HG02852 (cell line): ENCODE data around the gene DPF1.
"Not testable (repeated sequence)": the region's sequence is repeated elsewhere in the genome, so short reads cannot be mapped to it uniquely, and the experiment has no call there.

Experiments used
- ATAC-seq: cut with Tn5 transposase; IDR thresholded peaks from one replicate; pipeline ENCODE4 v1.9.1; 2021; ENCODE audit warnings: mild to moderate bottlenecking, moderate library complexity; ENCODE audit not compliant: unreplicated experiment

The DPF1 gene

DNA sequence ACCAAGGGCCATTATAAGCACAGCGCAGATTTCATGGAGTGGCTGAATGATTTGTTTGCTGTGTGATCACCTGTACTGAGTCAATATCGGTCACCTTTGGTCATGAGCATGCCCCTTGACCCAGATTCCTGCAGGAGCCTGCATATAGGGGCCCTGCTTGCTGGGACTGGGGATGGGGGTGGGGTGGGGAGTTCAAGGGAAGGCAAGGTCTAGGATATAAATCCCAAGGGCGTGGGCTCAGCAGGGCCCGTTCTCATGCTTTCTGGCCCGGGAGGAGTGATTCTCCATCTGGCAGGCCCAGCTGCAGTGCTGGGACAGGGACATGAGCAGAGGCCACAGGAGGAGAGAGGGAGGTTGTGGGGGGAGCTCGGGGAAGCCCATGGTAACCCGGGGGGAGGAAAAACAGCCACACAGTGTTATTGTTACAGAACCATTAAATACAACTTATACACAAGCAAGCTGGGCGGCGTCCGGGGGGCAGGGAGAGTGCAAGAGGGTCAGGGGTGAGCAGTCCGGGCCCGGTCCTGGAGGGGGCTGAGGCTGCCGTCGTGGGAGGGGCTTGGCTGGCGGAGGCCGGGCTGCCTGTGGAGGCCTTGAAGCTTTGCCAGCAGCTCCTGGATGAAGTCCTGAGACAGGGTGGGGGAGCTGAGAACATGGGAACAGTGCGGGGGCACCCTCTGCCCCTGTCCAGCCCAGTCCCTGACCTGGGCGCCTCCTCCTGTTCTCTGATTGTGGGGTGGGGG lies 27.0 kb upstream of the DPF1 start:
- ATAC-seq: no peak

DNA sequence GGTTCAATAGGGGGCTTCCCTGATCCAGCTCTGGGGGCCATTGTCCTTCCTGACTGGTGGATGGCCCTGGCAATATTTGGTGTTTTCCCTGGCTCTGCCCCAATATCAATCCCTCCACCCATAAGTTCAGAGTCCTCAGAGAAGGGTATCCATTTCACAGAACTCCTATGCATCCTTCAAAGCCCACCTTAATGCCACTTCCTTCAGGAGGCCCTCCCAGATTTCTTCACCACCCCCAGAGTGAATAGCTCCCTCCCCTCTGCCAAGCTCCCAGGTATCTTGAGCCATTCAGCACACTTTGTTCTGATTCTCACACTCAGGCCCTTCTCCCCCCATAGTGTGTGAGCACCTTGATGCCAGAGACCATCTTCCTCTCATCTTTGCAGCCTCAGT lies 26.4 kb upstream of the DPF1 start:
- ATAC-seq: no peak

DNA sequence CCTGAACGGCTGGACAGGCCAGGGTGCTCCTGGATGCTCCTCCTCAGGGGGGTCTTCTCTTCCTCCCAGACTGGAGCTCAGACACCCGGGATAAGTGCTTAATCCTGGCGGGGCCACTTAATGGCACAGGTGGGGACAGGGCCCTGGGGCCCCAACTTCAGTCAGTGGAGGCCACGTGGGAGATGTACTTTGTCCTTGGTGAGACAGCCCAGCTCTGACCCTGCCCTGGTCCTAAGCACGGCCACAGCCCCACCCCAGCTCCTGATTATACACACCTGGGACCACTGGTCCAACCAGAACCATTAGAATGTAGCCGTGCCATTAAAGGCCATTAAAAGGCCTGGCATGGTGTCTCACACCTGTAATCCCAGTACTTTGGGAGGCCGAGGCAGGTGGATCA lies 24.4 kb upstream of the DPF1 start:
- ATAC-seq: no peak

DNA sequence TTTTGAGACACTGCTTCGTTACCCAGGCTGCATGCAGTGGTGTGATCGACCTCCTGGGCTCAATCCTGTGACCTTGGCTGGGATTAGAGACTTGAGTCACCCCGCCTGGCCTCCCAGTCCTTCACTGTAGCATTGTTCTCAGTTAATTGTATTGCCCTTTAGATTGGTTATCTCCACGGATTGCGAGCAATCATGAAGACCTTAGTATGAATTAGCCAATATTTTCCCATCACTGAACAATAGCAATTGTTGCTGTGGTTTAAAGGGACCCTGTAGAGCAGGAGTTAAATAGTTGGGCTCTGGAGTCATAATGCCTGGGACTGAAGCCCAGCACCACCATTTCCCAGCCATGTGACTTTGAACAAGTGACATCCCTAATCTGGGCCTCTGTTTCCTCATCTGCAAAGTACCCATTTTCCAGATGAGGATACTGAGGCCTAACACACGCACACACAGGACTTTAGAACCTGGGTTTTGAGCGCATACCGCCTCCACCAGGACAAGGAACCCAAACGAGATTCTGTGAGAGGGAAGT lies 23.8 kb upstream of the DPF1 start:
- no peak for ATAC-seq

DNA sequence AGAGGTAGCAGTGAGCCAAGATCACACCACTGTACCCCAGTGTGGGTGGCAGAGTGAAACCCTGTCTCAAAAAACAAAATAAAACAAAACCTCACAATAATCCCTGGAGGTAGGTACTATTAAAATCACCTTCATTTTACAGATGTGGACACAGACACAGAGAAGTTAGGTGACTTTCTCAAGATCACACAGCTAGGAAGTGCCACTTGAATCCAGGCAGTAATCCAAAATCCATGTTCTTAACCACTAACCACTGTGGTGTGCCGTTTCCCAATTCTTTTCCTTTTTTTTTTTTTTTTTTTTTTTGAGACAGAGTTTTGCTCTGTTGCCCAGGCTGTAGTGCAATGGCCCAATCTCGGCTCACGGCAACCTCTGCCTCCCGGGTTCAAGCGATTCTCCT lies 23.1 kb upstream of the DPF1 start:
- ATAC-seq: no peak

DNA sequence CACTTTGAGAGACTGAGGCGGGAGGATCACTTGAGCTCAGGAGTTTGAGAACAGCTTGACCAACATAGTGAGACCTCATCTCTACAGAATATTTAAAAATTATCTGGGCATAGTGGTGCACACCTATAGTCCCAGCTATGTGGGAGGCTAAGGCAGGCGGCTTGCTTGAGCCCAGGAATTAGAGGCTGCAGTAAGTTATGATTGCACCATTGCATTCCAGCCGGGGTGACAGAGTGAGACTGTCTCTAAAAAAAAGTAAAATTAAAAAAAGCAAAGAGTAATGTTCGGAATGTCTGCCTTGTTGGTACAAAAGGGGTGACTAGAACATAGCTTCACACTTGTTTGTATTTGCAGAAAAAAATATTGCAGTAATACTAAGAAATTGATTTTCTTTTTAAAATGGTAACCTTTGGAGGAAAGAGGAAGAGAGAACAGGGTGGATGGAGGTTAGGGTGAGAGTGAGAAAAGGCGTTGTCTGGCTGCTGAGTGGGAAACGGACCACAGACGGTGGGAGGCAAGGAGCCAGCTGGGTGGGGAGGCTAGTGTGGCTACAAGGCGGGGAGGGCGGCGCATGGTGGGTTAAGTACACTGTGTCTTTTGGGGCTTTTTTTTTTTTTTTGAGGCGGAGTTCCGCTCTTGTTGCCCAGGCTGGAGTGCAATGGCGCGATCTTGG lies 21.9 kb upstream of the DPF1 start:
- no peak for ATAC-seq

DNA sequence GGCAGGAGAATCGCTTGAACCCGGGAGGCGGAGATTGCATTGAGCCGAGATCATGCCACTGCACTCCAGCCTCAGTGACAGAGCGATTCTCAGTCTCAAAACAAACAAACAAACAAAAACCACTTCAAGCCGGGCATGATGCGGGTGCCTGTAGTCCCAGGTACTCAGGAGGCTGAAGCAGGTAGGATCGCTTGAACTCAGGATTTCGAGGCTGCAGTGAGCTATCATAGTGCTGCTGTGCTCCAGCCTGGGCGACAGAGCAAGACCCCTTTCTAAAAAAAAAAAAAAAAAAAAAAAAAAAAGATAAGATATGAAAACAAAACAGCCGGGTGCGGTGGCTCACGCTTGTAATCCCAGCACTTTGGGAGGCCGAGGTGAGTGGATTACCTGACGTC lies 19.3 kb upstream of the DPF1 start:
- ATAC-seq: no peak

DNA sequence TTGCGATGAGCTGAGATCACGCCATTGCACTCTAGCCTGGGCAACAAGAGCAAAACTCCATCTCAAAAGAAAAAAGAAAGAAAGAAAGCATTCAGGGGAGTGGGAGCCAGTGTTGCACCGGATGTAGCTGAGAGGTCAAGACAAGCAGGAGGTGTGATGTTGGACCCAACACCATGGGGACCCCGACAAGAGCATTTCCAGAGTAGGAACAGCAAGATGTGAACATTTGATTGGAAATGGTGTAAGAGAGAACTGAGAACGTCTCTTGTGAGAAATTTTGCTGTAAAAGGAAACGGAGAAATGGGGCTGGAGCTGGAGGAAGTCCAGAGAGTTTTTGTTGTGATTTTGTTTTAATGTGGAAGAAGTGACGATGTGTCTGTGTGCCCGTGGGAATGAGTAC lies 15.8 kb upstream of the DPF1 start:
- ATAC-seq: no peak

DNA sequence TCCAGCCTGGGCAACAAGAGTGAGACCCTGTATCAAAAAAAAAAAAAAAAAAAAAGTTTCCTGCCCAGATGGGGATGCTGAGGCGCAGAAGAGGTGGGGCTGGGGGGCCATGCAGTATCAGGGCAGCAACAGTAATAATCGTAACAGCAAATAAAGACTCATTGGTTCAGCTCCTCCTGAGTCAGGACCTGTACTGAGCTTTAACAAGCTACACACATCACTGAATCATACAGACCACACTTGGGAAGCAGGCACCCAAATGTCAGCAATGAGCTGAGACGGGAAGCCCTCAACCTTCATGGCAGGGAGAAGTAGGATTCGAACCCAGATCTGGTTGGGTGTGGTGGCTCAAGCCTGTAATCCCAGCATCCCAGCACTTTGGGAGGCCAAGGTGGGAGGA lies 10.6 kb upstream of the DPF1 start:
- no peak for ATAC-seq

DNA sequence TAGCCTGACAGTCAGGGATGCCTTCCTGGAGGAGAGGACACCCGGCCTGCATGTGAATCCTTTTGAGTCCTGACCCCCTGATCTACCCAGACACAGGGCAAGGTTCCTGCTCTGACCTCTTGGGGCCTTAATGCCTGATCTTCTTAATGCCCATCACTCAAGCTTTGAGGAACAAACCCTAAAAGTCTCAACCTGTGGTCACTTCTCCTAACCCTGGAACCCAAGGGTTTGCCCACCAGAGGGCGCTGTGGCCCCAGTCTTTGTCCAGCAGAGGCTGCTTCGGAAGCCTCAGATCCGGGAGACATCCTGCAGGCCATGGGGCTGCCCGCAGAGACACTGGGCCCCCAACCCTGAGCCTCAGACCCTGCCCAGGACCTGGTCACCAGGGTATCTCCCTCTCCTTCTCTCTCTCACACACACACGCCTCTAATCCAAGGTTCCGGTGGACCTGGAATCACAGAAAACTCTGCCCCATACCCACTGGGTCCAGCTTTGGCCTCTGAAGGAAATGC lies 9.8 kb upstream of the DPF1 start:
- ATAC-seq: no peak

DNA sequence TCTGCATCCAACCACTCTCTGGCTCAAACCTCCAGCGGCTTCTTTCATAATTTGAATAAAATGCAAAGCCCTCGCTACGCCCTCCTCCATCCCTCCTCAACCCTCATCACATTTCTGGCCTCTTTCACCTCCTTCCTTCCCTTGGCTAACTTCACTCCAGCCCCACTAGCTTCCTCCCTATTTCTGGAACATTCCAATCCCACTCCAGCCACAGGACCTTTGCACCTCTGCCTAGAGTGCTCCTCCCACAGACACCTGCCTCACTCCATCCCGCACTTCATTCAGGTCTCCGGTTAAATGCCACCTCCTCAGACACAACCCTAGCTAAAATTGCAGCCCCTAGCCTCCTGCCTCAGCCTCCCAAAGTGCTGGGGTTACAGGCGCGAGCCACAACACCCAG lies 7.9 kb upstream of the DPF1 start:
- ATAC-seq: no peak

DNA sequence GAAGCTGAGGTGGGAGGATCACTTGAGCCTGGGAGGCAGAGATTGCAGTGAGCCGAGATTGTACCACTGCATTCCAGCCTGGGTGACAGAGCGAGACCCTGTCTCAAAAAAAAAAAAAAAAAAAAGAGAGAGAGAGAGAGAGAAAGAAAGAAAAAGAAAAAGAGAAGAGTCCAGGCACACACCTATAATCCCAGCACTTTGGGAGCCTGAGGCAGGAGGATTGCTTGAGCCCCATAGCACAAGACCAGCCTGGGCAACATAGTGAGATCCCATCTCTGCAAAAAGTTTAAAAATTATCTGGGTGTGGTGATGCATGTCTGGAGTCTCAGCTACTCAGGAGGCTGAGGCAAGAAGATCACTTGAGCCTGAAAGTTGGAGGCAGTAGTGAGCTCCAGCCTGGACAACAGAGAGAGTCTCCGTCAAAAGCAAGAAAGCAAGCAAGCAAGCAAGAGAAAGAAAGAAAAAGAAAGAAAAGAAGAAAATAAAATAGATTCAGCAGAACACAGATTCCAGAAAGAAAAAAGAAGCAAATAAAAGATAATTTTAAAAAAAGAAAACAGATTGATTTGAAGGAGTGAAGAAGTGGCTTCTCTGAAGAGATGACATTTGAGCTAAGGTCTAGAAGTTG lies 6.6 kb upstream of the DPF1 start:
- ATAC-seq: not testable (repeated sequence)

DNA sequence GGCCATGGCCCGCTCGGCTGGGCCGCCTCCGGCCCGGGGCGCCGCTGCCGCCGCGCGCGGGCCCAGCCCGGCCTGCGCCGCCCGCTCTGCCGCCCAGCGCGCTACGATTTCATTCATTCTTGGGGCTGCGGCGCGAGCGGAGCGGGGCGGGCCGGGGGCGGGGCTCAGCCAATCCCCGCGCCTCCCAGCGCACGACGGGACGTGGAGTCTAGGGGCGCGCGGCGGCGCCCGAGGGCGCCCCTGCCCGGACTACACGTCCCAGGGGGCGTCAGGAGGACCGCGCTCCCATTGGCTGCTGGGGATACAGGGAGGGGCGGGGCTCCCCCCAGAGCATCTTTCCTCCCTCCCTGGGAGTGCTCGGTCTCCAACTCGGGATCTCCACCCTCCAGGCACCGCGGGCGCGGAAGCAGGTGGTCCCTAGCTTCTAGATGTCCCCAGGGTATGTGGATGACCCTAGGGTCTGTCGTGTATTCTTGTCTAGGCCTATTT lies 5.6 kb upstream of the DPF1 start:
- ATAC-seq: peak; percentile 68

DNA sequence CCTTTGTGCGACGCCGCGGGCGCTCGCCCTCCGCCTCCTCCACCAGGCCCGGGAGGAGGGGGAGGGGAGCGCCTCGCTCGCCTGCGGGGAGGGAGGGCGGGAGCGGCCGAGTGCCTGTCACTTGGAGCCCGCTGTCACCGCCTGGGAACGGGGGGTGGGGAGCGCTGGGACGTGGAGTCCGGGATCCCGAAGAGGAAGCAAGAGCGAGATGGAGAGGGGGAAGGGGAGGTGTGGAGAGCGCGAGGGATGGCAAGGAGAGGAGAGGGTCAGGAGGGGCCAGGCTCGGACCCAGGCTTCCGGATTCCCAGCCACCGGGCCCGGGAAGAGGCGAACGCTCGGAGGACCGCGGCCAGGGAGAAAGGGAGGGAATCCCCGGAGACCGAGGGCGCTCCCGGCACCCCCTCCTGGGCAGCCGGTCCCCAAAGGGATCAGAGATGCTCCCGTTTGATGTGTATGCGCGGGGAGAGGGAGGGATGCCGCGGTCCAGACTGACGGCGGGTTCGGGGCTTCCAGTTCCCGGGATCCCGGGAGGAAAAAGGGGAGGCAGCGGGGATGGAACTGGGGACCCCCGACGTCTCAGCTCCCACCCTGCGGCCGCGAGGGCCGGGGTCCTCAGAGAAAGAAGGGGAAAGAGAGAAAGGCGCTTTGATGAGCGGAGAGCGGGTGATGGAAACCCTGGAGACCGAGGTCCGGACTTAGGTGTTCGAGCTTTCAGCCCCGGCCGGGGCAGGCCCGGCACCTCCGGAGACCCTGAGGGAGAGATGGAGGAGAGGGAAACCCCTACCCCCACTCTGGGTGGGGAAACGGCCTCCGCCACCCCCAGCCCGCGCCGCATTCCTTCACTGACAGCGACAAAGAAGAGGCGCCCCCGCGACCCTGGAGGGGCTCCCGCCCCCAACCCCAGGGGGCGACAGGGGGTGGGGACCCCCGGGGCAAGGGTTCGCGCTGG lies 4.7 kb upstream of the DPF1 start:
- ATAC-seq: no peak

DNA sequence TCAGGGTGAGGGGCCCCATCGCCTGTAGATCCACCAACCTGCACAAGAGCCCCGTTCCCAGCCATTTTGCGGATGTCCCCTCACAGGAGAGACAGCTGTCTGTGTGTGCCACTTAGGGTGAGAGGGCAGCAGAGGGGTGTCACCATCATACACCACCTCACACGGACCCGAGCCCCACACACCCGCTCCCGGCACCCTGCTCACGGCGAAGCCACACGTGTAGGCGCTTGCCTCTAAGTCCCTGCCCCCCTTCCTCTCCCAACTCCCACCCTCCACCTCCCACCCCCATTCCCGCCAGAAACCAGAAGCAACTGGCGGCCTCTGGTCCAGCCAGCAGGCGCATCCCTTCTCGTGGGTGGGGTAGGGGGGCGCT lies 4.0 kb upstream of the DPF1 start:
- ATAC-seq: no peak

DNA sequence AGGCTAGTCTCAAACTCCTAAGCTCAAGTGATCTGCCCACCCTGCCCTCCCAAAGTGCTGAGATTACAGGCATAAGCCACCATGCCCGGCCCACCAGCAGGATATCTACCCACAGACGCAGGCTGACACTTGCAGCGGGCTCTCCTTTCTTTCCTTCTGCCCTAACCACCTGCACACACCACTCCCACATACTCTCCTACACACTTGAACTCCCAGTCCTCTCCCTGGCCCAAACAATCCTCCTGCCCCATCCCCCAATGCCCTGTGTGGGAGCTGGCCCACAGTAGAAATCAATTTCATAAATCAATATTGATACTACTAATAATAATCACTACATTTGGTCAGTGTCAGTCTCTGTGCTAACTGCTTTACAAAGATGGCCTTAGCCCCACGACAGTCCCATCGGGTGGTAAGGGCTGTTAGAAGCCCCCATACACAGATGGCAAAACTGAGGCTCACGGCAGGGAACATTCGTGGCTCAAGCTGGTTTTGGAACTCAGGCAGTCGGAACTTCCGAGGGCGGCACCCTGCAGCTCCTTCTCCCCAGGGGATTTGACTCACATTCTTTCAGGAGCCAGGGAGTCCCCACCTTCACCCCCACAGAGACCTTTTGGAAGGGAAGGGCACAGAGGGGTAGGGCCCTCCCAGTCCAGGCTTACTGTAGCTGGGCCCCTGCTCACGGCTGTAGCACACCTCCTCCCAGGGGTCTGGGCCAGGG lies 3.4 kb upstream of the DPF1 start:
- ATAC-seq: no peak

DNA sequence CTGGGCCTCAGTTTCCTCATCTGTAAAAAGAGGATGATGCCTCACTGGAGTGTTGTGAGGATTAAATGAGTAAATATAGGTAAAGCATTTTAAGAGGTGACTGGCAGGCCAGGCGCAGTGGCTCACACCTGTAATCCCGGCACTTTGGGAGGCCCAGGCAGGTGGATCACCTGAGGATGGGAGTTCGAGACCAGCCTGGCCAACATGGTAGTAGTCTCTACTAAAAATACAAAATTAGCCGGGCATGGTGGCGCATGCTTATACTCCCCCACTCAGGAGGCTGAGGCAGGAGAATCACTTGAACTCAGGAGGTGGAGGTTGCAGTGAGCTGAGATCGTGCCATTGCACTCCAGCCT lies 819 bp upstream of the DPF1 start:
- not testable (repeated sequence) for ATAC-seq

DNA sequence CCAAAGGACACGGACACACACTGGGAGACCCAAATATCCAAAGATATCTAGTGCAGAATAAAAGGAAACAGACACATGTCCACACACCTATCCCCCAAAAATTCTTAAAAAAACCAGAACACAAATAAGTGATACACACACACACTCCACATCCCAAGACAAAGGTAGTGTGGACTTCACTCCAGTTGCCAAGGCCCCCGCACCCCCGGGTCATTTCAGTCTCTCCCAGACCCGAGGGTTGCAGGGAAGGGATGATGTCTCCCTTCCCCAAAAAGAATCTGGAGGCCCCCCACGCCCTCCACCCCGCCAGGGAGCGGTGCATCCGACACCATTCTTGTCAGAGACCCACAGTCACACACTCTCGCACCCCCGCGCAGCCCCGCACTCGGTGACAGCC lies 407 bp downstream of the DPF1 start:
- no peak for ATAC-seq

DNA sequence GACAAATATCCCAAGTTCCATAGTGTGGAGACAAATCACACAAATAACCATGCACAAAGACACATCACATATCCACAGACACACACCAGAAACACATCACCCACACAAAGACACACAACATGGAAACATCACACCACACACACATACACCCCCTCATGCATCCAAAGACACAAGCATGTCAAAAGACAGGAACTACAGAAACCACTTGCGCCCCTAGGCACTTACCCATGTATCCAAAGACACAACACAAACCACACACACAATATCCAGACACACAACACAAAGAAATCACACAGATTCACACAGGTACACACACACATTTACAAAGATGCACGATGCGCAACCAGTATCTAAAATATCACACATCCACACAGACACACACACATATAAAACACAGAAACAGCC lies 901 bp downstream of the DPF1 start:
- ATAC-seq: no peak
